GM11168 (cell line): ENCODE data around the gene STAT3.

Experiments used
- in situ Hi-C: fragments of 300-500 bp; cut with MboI; formaldehyde crosslinking; loops from one replicate; pipeline ENCODE4 v1.12.0; 2022; ENCODE audit warnings: low sequenced_read_pairs; ENCODE audit not compliant: unreplicated experiment

STAT3 gene

GRCh38 chr17:42359133-42359532 is 29.1 kb downstream of the STAT3 start:
- in situ Hi-C loops, result no loop called here

GRCh38 chr17:42358434-42358833 is 29.8 kb downstream of the STAT3 start:
- in situ Hi-C loops, result no loop called here

GRCh38 chr17:42354956-42355843 is 33.0 kb downstream of the STAT3 start:
- in situ Hi-C loops, result no loop called here

- in situ Hi-C loops, result no loop called here
Observed at GRCh38 chr17:42348104-42348503, 40.1 kb downstream of the STAT3 start.

- in situ Hi-C loops, result no loop called here
Observed at GRCh38 chr17:42347606-42348005, 40.6 kb downstream of the STAT3 start.

GRCh38 chr17:42347198-42347597 is 41.0 kb downstream of the STAT3 start:
- in situ Hi-C loops, result no loop called here

GRCh38 chr17:42346481-42346880 is 41.8 kb downstream of the STAT3 start:
- in situ Hi-C loops, result no loop called here

- in situ Hi-C loops, result no loop called here
Observed at GRCh38 chr17:42345396-42346073, 42.7 kb downstream of the STAT3 start.

- in situ Hi-C loops, result no loop called here
Observed at GRCh38 chr17:42342242-42343008, 45.8 kb downstream of the STAT3 start.

- in situ Hi-C loops, result no loop called here
Observed at GRCh38 chr17:42341568-42341967, 46.7 kb downstream of the STAT3 start.

- in situ Hi-C loops, result no loop called here
Observed at GRCh38 chr17:42340691-42341127, 47.5 kb downstream of the STAT3 start.

GRCh38 chr17:42339221-42339620 is 49.0 kb downstream of the STAT3 start:
- in situ Hi-C loops, result loop anchor here (5.0 kb wide), 1 partner anchor 48 kb away; the partner anchor contains the start of gene STAT3

GRCh38 chr17:42338427-42338985 is 49.7 kb downstream of the STAT3 start:
- in situ Hi-C loops, result loop anchor here (5.0 kb wide), 1 partner anchor 49 kb away; the partner anchor contains the start of gene STAT3

GRCh38 chr17:42337442-42337841 is 50.8 kb downstream of the STAT3 start:
- in situ Hi-C loops, result loop anchor here (5.0 kb wide), 1 partner anchor 50 kb away; the partner anchor contains the start of gene STAT3

GRCh38 chr17:42334677-42335076 is 53.6 kb downstream of the STAT3 start:
- in situ Hi-C loops, result loop anchor here (5.0 kb wide), 1 partner anchor 53 kb away; the partner anchor contains the start of gene STAT3

- in situ Hi-C loops, result no loop called here
Observed at GRCh38 chr17:42333053-42333452, 55.2 kb downstream of the STAT3 start.

- in situ Hi-C loops, result no loop called here
Observed at GRCh38 chr17:42329025-42329976, 58.9 kb downstream of the STAT3 start.

- in situ Hi-C loops, result no loop called here
Observed at GRCh38 chr17:42325026-42325425, 63.2 kb downstream of the STAT3 start.

GRCh38 chr17:42323268-42323773 is 64.9 kb downstream of the STAT3 start:
- in situ Hi-C loops, result loop anchor here (5.0 kb wide), 1 partner anchor 79 kb away; no protein-coding TSS in a partner anchor
